HEK293 (cell line): Measurements from ENCODE around the gene SLC35D3.

ENCODE experiments used
- CTCF ChIA-PET: fragments of 350-600 bp; formaldehyde crosslinking; extraction: SDS; loops from one replicate; lab custom pipeline; 2021; ENCODE audit warnings: antibody characterized with exemption; lab: Yijun Ruan, JAX
- POLR2A ChIA-PET: fragments of 300-600 bp; formaldehyde crosslinking; extraction: SDS; loops from one replicate; lab custom pipeline; 2020; ENCODE audit warnings: antibody characterized with exemption, inconsistent platforms; lab: Yijun Ruan, JAX
- H3K27ac ChIP-seq: fragments of 200-500 bp; sonication (Bioruptor generic); 2 replicates; pipeline ENCODE4 v1.5.1; 2014; ENCODE audit warnings: low read depth, low read length, control low read depth, inconsistent platforms; ENCODE audit errors: extremely low read depth
- H3K36me3 ChIP-seq, 2 experiments: fragments of 200-500 bp in 1 of 2; sonication (Bioruptor generic) in 1 of 2; 1 replicate in 1 of 2; 2 replicates in 1 of 2; pipeline ENCODE4 v1.5.1; 2014 to 2017; ENCODE audit warnings: inconsistent platforms in 2 of 2, low read length in 2 of 2; ENCODE audit not compliant: control insufficient read depth in 2 of 2, insufficient read depth in 1 of 2
- H3K4me1 ChIP-seq: fragments of 200-500 bp; sonication (Bioruptor generic); 2 replicates; pipeline ENCODE4 v1.5.1; 2014; ENCODE audit warnings: mild to moderate bottlenecking, low read length, inconsistent platforms; ENCODE audit not compliant: control insufficient read depth, insufficient read depth
- H3K4me3 ChIP-seq: 2 replicates; pipeline ENCODE4 v1.5.1; 2011; ENCODE audit warnings: low read depth, mild to moderate bottlenecking, control low read depth, low read length, moderate library complexity
- H3K9me3 ChIP-seq: fragments of 200-500 bp; sonication (Bioruptor generic); 2 replicates; pipeline ENCODE4 v1.5.1; 2014; ENCODE audit warnings: low read depth, low read length, inconsistent platforms; ENCODE audit not compliant: control insufficient read depth, insufficient read depth
- EGR2 ChIP-seq: fragments of 450-650 bp; formaldehyde crosslinking; IDR thresholded peaks from 2 replicates; pipeline ENCODE4 v1.5.1; 2016; ENCODE audit warnings: low read depth, missing biosample characterization, missing genetic modification characterization
- GLIS2 ChIP-seq: fragments of 450-650 bp; formaldehyde crosslinking; IDR thresholded peaks from 2 replicates; pipeline ENCODE4 v1.5.1; 2016; ENCODE audit warnings: missing biosample characterization, missing genetic modification characterization
- KLF1 ChIP-seq: fragments of 450-650 bp; formaldehyde crosslinking; IDR thresholded peaks from 2 replicates; pipeline ENCODE4 v1.5.1; 2016; ENCODE audit warnings: missing biosample characterization, missing genetic modification characterization
- MEIS1 ChIP-seq: sonication (generic); formaldehyde crosslinking; IDR thresholded peaks from 2 replicates; pipeline ENCODE4 v1.8.1; 2022; ENCODE audit warnings: missing genetic modification reagents, mild to moderate bottlenecking, borderline replicate concordance
- MZF1 ChIP-seq: fragments of 450-650 bp; formaldehyde crosslinking; IDR thresholded peaks from 2 replicates; pipeline ENCODE4 v1.5.1; 2017; ENCODE audit warnings: missing biosample characterization, missing genetic modification characterization, borderline replicate concordance
- PRDM1 ChIP-seq: fragments of 450-650 bp; formaldehyde crosslinking; IDR thresholded peaks from 2 replicates; pipeline ENCODE4; 2016; ENCODE audit warnings: missing biosample characterization, missing genetic modification characterization
- PRDM10 ChIP-seq: fragments of 450-650 bp; formaldehyde crosslinking; IDR thresholded peaks from 2 replicates; pipeline ENCODE4 v1.5.1; 2016; ENCODE audit warnings: missing biosample characterization, missing genetic modification characterization
- PRDM2 ChIP-seq: fragments of 450-650 bp; formaldehyde crosslinking; IDR thresholded peaks from 2 replicates; pipeline ENCODE4 v1.5.1; 2016; ENCODE audit warnings: missing biosample characterization, missing genetic modification characterization, borderline replicate concordance
- SETDB1 ChIP-seq: IDR thresholded peaks from one replicate; pipeline ENCODE4 v1.6.1; 2017; ENCODE audit warnings: mild to moderate bottlenecking, low read length, moderate library complexity, mixed read lengths; ENCODE audit not compliant: insufficient read length
- SP3 ChIP-seq: fragments of 450-650 bp; formaldehyde crosslinking; IDR thresholded peaks from 2 replicates; pipeline ENCODE4 v1.5.1; 2016; ENCODE audit warnings: missing biosample characterization, missing genetic modification characterization
- ZNF280C ChIP-seq: fragments of 450-650 bp; formaldehyde crosslinking; IDR thresholded peaks from 2 replicates; pipeline ENCODE4 v1.5.1; 2016; ENCODE audit warnings: missing biosample characterization, missing genetic modification characterization
- ZNF335 ChIP-seq: fragments of 450-650 bp; formaldehyde crosslinking; conservative IDR thresholded peaks from 2 replicates; pipeline ENCODE4 v1.5.1; 2016; ENCODE audit warnings: missing biosample characterization, missing genetic modification characterization
- ZNF423 ChIP-seq: fragments of 450-650 bp; formaldehyde crosslinking; IDR thresholded peaks from 2 replicates; pipeline ENCODE4 v1.5.1; 2016; ENCODE audit warnings: missing biosample characterization, missing genetic modification characterization
- ZNF473 ChIP-seq: fragments of 450-650 bp; formaldehyde crosslinking; IDR thresholded peaks from 2 replicates; pipeline ENCODE4 v1.5.1; 2017; ENCODE audit warnings: missing biosample characterization, missing genetic modification characterization
- ZNF561 ChIP-seq: fragments of 450-650 bp; IDR thresholded peaks from 2 replicates; pipeline ENCODE4 v1.5.1; 2018; ENCODE audit warnings: missing biosample characterization, missing genetic modification characterization, borderline replicate concordance
- ZNF621 ChIP-seq: fragments of 450-650 bp; formaldehyde crosslinking; IDR thresholded peaks from 2 replicates; pipeline ENCODE4 v1.5.1; 2017; ENCODE audit warnings: missing biosample characterization, missing genetic modification characterization
- ZNF707 ChIP-seq: fragments of 450-650 bp; formaldehyde crosslinking; IDR thresholded peaks from 2 replicates; pipeline ENCODE4 v1.5.1; 2016; ENCODE audit warnings: missing biosample characterization, missing genetic modification characterization
- ZNF76 ChIP-seq: fragments of 450-650 bp; formaldehyde crosslinking; IDR thresholded peaks from 2 replicates; pipeline ENCODE4; 2016; ENCODE audit warnings: low read depth, missing biosample characterization, missing genetic modification characterization, borderline replicate concordance
- ZSCAN16 ChIP-seq: fragments of 450-650 bp; formaldehyde crosslinking; IDR thresholded peaks from 2 replicates; pipeline ENCODE4 v1.5.1; 2016; ENCODE audit warnings: missing biosample characterization, missing genetic modification characterization
- TF ChIP-seq, protein P1 (sequence below): fragments of 450-650 bp; formaldehyde crosslinking; IDR thresholded peaks from 2 replicates; pipeline ENCODE4 v1.5.1; 2016; ENCODE audit warnings: missing biosample characterization, missing genetic modification characterization

The SLC35D3 gene

GRCh38 chr6:136897071-136897470, 25.0 kb upstream of the SLC35D3 start:
- no peak for TF ChIP-seq ZSCAN16 (tag by site-specific recombination)
- no peak for TF ChIP-seq PRDM10 (tag by site-specific recombination)
- no peak for TF ChIP-seq PRDM2 (tag by site-specific recombination)
- no peak for TF ChIP-seq PRDM1 (tag by site-specific recombination)
- TF ChIP-seq ZNF707, result no peak
- TF ChIP-seq GLIS2, result no peak
- no peak for TF ChIP-seq SETDB1
- TF ChIP-seq SP3 (tag by site-specific recombination), result no peak
- TF ChIP-seq MZF1, result no peak
- no peak for TF ChIP-seq ZNF76 (tag by site-specific recombination)
- TF ChIP-seq ZNF423 (tag by site-specific recombination), result no peak
- TF ChIP-seq ZNF561, result no peak
- TF ChIP-seq EGR2, result no peak
- no peak for TF ChIP-seq MEIS1 (CRISPR knock-in tag)
- TF ChIP-seq ZNF621 (tag by site-specific recombination), result no peak
- no peak for TF ChIP-seq KLF1 (tag by site-specific recombination)
- TF ChIP-seq ZNF280C, result no peak
- TF ChIP-seq ZNF335 (tag by site-specific recombination), result no peak
- TF ChIP-seq, protein P1, sequence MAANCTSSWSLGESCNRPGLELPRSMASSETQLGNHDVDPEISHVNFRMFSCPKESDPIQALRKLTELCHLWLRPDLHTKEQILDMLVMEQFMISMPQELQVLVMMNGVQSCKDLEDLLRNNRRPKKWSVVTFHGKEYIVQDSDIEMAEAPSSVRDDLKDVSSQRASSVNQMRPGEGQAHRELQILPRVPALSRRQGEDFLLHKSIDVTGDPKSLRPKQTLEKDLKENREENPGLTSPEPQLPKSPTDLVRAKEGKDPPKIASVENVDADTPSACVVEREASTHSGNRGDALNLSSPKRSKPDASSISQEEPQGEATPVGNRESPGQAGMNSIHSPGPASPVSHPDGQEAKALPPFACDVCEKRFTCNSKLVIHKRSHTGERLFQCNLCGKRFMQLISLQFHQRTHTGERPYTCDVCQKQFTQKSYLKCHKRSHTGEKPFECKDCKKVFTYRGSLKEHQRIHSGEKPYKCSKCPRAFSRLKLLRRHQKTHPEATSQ (tag by site-specific recombination), result no peak
- TF ChIP-seq ZNF473 (tag by site-specific recombination), result no peak
- no peaks in the 10 kb centered on the region for H3K9me3 ChIP-seq
- no peak overlapping the region for H3K27ac ChIP-seq
- ChIA-PET CTCF (interaction anchor here (0.6 to 1.0 kb wide), 2 partner anchors 11 to 198 kb away, joined by 3 read pairs; no protein-coding TSS in a partner anchor), POLR2A (no interaction called here)
- peaks cover 4 to 21% of the 10 kb centered on the region in 2 experiments; a peak in 2 of 3 replicates for H3K36me3 ChIP-seq
- no peaks in the 10 kb centered on the region for H3K4me1 ChIP-seq
- no peak overlapping the region for H3K4me3 ChIP-seq
